ENCODE results near the gene PREX1.

DNA sequence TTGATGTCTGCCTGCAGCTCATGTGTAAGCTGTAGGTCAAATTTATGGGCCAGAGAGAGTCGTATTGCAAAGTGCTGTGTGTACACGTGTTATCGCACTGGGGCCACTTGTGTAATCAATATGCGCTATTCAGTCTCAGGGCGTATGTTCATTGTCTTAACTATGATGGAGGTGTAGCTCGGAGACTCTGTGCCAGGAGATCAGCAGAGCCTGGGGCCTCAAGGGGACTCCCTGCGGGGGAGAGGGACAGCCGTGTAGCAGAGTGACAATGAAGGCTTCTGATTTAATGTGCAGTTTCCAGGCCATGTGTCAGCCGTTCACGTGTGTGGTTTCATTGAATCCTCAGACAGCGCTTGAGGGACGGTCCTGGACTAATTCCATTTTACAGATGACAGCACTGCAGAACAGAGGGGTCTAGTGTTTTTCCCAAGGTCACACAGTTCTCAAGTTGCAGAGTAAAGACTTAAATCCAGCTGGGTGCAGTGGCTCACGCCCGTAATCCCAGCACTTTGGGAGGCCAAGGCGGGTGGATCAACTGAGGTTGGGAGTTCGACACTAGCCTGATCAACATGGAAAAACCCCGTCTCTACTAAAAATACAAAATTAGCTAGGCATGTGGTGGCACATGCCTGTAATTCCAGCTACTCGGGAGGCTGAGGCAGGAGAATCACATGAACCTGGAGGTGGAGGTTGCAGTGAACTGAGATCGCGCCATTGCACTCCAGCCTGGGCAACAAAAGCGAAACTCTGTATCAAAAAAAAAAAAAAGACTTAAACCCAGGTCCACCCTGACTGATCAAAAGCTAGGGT, 242.5 kb downstream of the PREX1 start:
- TF ChIP-seq, protein P1, sequence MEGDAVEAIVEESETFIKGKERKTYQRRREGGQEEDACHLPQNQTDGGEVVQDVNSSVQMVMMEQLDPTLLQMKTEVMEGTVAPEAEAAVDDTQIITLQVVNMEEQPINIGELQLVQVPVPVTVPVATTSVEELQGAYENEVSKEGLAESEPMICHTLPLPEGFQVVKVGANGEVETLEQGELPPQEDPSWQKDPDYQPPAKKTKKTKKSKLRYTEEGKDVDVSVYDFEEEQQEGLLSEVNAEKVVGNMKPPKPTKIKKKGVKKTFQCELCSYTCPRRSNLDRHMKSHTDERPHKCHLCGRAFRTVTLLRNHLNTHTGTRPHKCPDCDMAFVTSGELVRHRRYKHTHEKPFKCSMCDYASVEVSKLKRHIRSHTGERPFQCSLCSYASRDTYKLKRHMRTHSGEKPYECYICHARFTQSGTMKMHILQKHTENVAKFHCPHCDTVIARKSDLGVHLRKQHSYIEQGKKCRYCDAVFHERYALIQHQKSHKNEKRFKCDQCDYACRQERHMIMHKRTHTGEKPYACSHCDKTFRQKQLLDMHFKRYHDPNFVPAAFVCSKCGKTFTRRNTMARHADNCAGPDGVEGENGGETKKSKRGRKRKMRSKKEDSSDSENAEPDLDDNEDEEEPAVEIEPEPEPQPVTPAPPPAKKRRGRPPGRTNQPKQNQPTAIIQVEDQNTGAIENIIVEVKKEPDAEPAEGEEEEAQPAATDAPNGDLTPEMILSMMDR (conservative IDR thresholded peaks at IDR 0.05; ENCODE audit: low read length), result no peak
- TF ChIP-seq EZH2phosphoT487 (IDR thresholded peaks at IDR 0.05; ENCODE audit: borderline replicate concordance, low read depth, low read length), result no peak

Data from OCI-LY7 (cell line).